NCI-H82 treated with DMSO at 0.1 percent for 48 hours (cell line): Measurements from ENCODE around the gene RNU5D-1.

ENCODE experiments used
- DNase-seq: peaks from one replicate; lab custom pipeline; 2025; ENCODE audit not compliant: unreplicated experiment; lab: John Stamatoyannopoulos, UW

The RNU5D-1 gene

DNA sequence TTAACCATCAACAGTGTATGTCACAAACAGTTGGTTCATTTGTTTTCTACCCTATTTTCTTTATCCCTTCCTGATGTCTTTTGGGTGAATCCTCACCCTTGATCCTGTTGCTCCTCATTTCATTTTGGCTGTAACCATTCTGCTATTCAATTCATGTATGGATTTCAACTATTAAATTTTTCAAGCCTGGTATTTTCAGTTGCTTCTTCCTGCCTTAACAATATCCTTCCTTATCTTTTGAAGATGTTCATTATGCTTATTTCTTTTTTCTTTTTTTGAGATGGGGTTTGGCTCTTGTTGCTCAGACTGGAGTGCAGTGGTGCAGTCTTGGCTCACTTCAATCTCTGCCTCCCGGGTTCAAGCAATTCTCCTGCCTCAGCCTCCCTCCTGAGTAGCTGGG is 2.8 kb upstream of the RNU5D-1 start:
- no peak for DNase-seq

GRCh38 chr1:44733365-44733764 is 2.4 kb upstream of the RNU5D-1 start:
- no peak for DNase-seq

DNA sequence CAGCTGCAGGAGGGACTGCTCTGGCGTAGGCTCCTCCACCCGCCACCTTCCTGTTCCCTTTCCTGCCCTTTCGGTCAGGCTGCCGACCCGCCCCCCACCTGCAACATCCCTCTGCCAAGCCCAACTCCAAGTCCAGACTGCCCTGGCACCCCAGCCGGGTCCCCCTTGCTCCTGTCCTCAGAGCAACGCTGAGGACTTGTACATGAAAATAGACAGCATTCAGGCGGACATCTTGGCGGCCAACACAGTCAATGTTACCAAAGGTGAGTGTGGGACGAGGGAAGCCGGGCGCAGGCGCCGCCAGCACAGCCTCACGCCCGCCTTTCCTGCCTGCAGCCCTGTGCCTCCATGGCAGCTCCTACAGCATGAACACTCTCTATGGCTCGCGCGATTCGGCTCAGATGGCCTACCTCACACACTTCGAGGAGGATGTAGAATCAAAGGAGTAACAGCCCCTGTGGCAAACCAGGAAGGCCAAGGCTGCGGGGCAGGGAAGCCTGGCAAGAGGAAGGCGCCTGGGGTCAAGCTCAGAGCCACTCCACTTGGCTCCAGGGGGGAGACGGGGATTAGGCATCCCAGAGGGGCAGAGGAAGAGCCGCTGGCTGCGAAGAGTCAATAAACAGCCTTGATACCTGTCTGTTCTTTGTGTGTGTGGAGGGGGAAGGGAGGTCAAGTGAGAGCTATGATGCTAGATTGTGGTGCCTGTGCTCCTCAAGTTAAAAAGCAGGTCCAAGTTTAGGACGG is 5.8 kb downstream of the RNU5D-1 start:
- DNase-seq: no peak

- DNase-seq: no peak
These were observed 6.5 kb downstream of the RNU5D-1 start for GRCh38 chr1:44724296-44724954.

DNA sequence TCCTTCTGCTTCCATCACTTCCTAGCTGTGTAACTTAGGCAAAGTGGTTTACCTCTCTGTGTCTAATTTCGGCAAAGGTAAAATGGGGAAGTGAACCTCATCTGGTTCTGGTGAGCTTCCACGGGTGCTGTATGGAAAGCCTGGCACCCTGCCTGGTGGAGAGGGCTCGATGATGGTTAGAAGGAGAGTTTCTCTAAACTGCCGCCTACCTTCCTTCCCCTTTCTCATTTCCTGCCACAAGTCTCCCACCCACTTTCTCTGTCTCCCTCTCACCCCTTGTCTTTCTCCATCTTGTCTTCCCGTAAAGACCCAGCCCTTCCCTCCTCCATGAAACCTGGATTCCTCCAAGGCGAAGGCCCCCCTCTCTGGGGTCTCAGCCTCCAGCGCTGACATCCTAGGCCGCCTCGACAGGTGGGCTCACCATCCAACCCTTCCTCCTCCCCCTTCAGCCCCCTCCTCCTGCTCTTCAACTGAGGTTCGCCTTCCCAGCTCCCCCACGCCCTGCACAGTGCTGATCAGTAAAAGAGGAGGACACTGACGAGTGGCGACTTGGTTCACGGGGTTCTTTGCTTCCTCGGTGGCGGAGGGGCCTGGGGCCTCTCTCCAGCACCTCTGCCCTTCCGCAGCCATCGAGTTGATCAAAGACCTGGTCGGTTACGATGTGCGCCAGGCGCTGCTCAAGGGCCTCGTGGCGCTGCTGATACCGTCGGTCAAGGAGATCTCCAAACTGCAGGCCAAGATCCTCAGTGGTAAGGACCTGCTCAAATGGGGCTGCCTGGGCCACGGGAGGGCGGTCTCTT is 7.3 kb downstream of the RNU5D-1 start:
- no peak for DNase-seq

DNA sequence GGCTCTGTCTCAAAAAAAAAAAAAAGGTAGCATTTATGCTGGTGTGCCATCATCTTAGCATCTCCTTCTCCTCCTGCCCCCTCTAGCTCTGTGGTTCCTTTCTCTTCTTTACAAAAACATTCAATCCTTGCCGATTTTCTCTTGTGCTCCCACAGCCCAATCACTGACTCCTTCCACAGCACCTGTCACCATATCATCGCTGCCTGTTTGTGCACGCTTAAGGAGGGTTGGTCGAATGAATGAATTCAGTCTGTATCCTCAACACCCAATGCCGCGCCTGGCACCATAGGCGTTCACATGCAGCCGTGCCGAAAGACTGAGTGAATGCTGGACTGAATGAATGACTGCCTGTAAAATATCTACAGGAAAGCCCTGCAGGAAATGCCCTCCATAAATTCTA is 7.9 kb downstream of the RNU5D-1 start:
- DNase-seq: no peak

- DNase-seq: peak; percentile 98
These were observed 9.2 kb downstream of the RNU5D-1 start for GRCh38 chr1:44721485-44722361.

DNA sequence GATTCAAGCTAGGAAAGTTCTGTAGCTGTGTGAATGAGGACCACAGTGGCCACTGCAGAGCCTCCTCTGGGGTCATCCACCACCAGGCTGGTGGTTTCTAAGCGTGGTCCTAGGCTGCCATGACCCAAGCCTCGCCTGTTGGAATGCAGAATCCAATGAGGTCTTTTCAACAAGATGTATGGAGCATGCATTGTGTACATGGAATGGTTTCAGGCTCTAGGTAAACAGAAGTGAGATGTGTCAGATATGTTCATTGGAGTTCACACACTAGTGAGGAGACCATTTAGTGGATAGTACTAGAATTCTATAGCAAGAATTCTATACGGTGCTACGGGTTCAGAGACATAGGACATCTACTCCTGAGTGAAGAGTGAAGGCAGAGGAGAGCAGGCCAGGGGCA is 10.7 kb downstream of the RNU5D-1 start:
- no peak for DNase-seq

DNA sequence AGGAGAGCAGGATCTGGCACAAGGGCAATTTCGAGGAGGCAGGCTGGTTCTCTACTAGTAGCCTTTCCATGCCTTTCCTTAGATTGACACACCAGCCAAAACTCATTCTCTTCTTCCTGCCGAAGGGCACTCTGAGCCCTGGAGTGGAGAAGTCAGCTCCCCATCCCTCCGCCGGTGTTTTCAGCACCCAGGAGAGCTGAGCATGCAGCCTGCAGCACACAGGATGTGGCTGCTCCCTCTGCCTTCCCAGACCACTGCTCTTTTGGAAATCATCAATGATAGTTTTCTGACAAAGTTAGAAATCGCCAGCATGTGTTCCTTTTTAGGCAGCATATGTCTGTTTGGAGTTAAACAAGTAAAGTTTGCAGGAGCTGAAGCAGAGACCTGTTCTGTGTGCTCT is 11.7 kb downstream of the RNU5D-1 start:
- DNase-seq: no peak

DNA sequence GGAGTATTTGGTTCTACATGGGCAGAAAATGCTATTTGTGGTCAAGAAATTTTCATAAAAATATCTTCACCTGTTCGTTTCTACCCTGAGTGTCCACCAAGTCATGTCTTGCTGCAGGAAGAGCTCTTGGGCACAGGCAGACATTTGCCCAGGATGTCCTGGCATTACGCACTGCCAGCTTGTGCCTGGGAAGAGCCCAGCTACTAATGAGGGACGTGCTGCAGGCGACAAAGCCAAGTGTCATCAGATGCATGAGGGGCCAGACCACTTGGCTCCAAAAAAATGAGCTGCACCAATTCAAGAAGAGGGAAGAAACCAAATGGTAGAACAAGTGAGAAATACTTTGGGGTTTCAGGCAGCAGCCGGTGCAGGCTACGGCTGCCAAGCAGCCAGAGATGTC is 12.9 kb downstream of the RNU5D-1 start:
- DNase-seq: no peak

- DNase-seq: no peak
These were observed 13.3 kb downstream of the RNU5D-1 start for GRCh38 chr1:44717653-44718052.

- no peak for DNase-seq
These were observed 13.8 kb downstream of the RNU5D-1 start for GRCh38 chr1:44717156-44717555.

- DNase-seq: peak; percentile 55
These were observed 15.9 kb downstream of the RNU5D-1 start for GRCh38 chr1:44714944-44715571.

DNA sequence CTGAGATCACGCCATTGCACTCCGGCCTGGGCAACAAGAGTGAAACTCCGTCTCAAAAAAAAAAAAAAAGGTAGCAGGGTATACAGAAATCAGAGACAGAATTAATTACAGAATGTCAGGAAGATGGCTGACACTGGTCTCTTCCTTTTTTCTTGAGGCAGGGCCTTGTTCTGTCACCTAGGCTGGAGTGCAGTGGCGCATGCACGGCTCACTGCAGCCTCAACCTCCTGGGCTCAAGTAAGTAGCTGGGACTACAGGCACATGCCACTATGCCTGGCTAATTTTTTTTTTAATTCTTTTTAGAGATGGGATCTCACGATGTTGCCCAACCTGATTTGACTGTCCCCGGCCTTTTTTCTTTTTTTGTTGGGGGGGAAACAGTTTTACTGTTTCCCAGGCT is 16.4 kb downstream of the RNU5D-1 start:
- DNase-seq: no peak

- DNase-seq: no peak
These were observed 17.6 kb downstream of the RNU5D-1 start for GRCh38 chr1:44713321-44713781.

GRCh38 chr1:44707959-44708831 is 22.8 kb downstream of the RNU5D-1 start:
- DNase-seq: no peak

DNA sequence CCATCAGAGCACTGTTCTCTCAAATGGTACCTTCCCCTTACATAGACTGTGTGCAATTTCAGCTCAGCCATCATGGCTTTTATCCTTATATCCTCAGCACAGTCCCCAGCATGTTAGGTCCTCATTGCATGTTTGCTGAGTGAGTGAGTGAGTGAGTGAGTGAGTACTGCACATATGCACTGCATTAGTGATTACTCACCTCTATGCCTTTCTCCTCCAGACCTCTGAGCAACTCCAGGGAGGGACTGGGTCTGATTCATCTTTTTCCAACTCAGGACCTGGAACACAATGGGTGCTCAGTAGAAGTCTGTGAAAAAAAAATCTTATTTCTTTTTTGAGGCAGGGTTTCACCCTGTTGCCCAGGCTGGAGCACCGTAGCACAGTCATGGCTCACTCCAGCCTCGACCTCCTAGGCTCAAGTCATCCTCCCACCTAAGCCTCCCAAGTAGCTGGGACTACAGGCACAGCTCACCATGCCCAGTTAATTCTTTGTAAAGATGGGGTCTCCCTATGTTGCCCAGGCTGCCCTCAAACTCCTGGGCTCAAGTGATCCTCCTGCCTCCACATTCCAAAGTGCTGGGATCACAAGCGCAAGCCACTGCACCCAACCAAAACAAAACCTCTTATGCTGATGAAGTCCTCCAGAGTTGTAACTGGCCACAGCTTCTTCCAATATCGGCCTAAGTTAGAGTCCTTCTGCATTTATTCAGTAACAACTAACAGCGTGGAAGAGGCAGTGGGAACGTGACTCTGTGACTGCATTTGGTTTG is 23.7 kb downstream of the RNU5D-1 start:
- no peak for DNase-seq

DNA sequence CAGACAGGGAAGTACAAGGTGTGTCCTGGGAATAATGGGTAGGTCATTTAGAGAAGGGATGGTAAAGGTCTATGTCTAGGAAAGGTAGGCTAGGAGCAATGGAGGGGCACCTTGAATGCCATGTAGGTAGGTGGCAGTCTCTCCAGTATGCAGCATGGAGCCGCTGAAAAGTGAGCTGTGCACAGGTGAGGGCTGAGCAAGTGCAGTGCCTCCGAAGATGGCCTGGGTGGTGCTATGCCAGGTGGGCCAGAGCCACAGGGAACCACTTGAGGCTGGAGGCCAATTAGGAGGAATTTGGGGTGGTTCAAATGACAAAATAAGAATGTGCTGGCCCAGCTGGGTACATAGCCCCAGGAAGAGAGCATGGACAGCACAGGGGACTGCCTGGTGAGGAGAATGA is 25.0 kb downstream of the RNU5D-1 start:
- no peak for DNase-seq

- no peak for DNase-seq
These were observed 25.5 kb downstream of the RNU5D-1 start for GRCh38 chr1:44705470-44705869.
